HT1080 (cell line): Measurements from ENCODE around the gene XKR3. TPM values are rescaled to one million over a fixed set of nuclear protein-coding genes. Genes with fewer than 3 reads are reported as not detected.
"Not testable (repeated sequence)": the region's sequence is repeated elsewhere in the genome, so short reads cannot be mapped to it uniquely, and the experiment has no call there.

Experiments used
- DNase-seq: peaks from one replicate; pipeline ENCODE4 v3.0.0-alpha.2; 2015; ENCODE audit warnings: low read depth
- polyA plus RNA-seq, 2 experiments: library from polyadenylated mRNA; depleted of rRNA; stranded (reverse); fragments of >200 nt; gene quantifications; 2 replicates each; pipeline ENCODE4 v1.2.3, GENCODE V29; 2015
- total RNA-seq: library from RNA; depleted of rRNA; stranded (reverse); fragments of >200 nt; shearing (Covaris generic); gene quantifications from 2 replicates; pipeline ENCODE4 v1.2.3, GENCODE V29; 2014; rRNA removed

XKR3 gene
- total RNA-seq = 0.42 and 0.97 TPM in 2 replicates
- not detected in 2 replicates for polyA plus RNA-seq (2015; cell fraction: cytosol; rRNA removed)
- 0.20 and 0.29 TPM in 2 replicates for polyA plus RNA-seq (2015; cell fraction: nucleus; rRNA removed)

- peak; percentile 66 for DNase-seq
These were observed at the start of gene XKR3 for GRCh38 chr22:16824716-16825687. TSS of gene XKR3 (minus strand) at chr22:16825411. CDS start at chr22:16808073, 17,338 bp downstream.

- peak; percentile 19 for DNase-seq
These were observed 44.4 kb upstream of the XKR3 start for GRCh38 chr22:16869640-16870039.

- DNase-seq = peak; percentile 54
These were observed 41.0 kb upstream of the XKR3 start for GRCh38 chr22:16866167-16866566.

GRCh38 chr22:16856851-16857250, 31.6 kb upstream of the XKR3 start:
- not testable (repeated sequence) for DNase-seq

GRCh38 chr22:16854631-16855030, 29.4 kb upstream of the XKR3 start:
- no peak for DNase-seq

- DNase-seq = peak; percentile 89
These were observed 26.2 kb upstream of the XKR3 start for GRCh38 chr22:16851268-16851996.

GRCh38 chr22:16847271-16847670, 22.1 kb upstream of the XKR3 start:
- no peak for DNase-seq

- DNase-seq = no peak
These were observed 20.7 kb upstream of the XKR3 start for GRCh38 chr22:16845881-16846280.

- no peak for DNase-seq
These were observed 20.3 kb upstream of the XKR3 start for GRCh38 chr22:16845465-16845864.

- no peak for DNase-seq
These were observed 19.3 kb upstream of the XKR3 start for GRCh38 chr22:16844529-16844928.

GRCh38 chr22:16838073-16838472, 12.9 kb upstream of the XKR3 start:
- DNase-seq = peak; percentile 6

- no peak for DNase-seq
These were observed 9.8 kb upstream of the XKR3 start for GRCh38 chr22:16834971-16835370.

- DNase-seq = no peak
These were observed 6.0 kb upstream of the XKR3 start for GRCh38 chr22:16831257-16831656.

- DNase-seq = no peak
These were observed 4.8 kb upstream of the XKR3 start for GRCh38 chr22:16829985-16830384.

GRCh38 chr22:16828876-16829275, 3.7 kb upstream of the XKR3 start:
- no peak for DNase-seq

- no peak for DNase-seq
These were observed 2.3 kb upstream of the XKR3 start for GRCh38 chr22:16827506-16827905.

- no peak for DNase-seq
These were observed 6.0 kb downstream of the XKR3 start for GRCh38 chr22:16819249-16819648.

- no peak for DNase-seq
These were observed 6.7 kb downstream of the XKR3 start for GRCh38 chr22:16818538-16818937.

- DNase-seq = no peak
These were observed 10.1 kb downstream of the XKR3 start for GRCh38 chr22:16815073-16815472.

GRCh38 chr22:16810188-16810802, 14.9 kb downstream of the XKR3 start:
- no peak for DNase-seq

- no peak for DNase-seq
These were observed 16.5 kb downstream of the XKR3 start for GRCh38 chr22:16808744-16809143.

- no peak for DNase-seq
These were observed 18.1 kb downstream of the XKR3 start for GRCh38 chr22:16807109-16807508.
